ENCODE measurements around the gene SLC38A6.

SLC38A6 gene

GRCh38 chr14:60971271-60971670 is 9.8 kb upstream of the SLC38A6 start:
- H3K9me3 Mint-ChIP-seq, result no peaks in the 10 kb centered on the region
- H3K4me3 Mint-ChIP-seq, result no peak overlapping the region
- no peaks in the 10 kb centered on the region for H3K27me3 Mint-ChIP-seq (ENCODE audit: low read depth)
- H3K4me1 Mint-ChIP-seq, result peaks cover 61% of the 10 kb centered on the region
- H3K36me3 Mint-ChIP-seq (ENCODE audit: low read depth), result peaks cover 34% of the 10 kb centered on the region
- TF ChIP-seq CTCF (IDR thresholded peaks at IDR 0.05; ENCODE audit: unreplicated experiment in 3 of 3), result no peak
- H3K27ac Mint-ChIP-seq, result no peak overlapping the region

- peaks cover 42% of the 10 kb centered on the region for H3K36me3 Mint-ChIP-seq (ENCODE audit: low read depth)
- no peaks in the 10 kb centered on the region for H3K27me3 Mint-ChIP-seq (ENCODE audit: low read depth)
- H3K27ac Mint-ChIP-seq, result peak overlapping the region in 1 of 3 experiments; percentile 29
- TF ChIP-seq CTCF (IDR thresholded peaks at IDR 0.05; ENCODE audit: unreplicated experiment in 3 of 3), result no peak
- H3K4me3 Mint-ChIP-seq, result no peak overlapping the region
- no peaks in the 10 kb centered on the region for H3K9me3 Mint-ChIP-seq
- H3K4me1 Mint-ChIP-seq, result peaks cover 64% of the 10 kb centered on the region
These were observed 8.8 kb upstream of the SLC38A6 start for GRCh38 chr14:60972295-60972694.

GRCh38 chr14:60973070-60973469 is 8.0 kb upstream of the SLC38A6 start:
- no peaks in the 10 kb centered on the region for H3K9me3 Mint-ChIP-seq
- H3K4me1 Mint-ChIP-seq, result peaks cover 62% of the 10 kb centered on the region
- no peaks in the 10 kb centered on the region for H3K27me3 Mint-ChIP-seq (ENCODE audit: low read depth)
- peaks cover 45% of the 10 kb centered on the region for H3K36me3 Mint-ChIP-seq (ENCODE audit: low read depth)
- no peak for TF ChIP-seq CTCF (IDR thresholded peaks at IDR 0.05; ENCODE audit: unreplicated experiment in 3 of 3)
- peak overlapping the region in 1 of 3 experiments; percentile 36 for H3K4me3 Mint-ChIP-seq
- H3K27ac Mint-ChIP-seq, result peak overlapping the region in 1 of 3 experiments; percentile 52

GRCh38 chr14:60974090-60974651 is 6.9 kb upstream of the SLC38A6 start:
- TF ChIP-seq CTCF (IDR thresholded peaks at IDR 0.05; ENCODE audit: unreplicated experiment in 3 of 3), result no peak

GRCh38 chr14:60975551-60975950 is 5.5 kb upstream of the SLC38A6 start:
- Mint-ChIP-seq H3K27ac (peak overlapping the region; percentile 27 to 80 (median 44)), H3K36me3 (ENCODE audit: low read depth) (peaks cover 53% of the 10 kb centered on the region), H3K4me1 (peaks cover 63% of the 10 kb centered on the region), H3K4me3 (peak overlapping the region in 2 of 3 experiments; percentile 57 to 84), H3K9me3 (no peaks in the 10 kb centered on the region), H3K27me3 (ENCODE audit: low read depth) (no peaks in the 10 kb centered on the region)
- no peak for TF ChIP-seq CTCF (IDR thresholded peaks at IDR 0.05; ENCODE audit: unreplicated experiment in 3 of 3)

More at GRCh38 chr14:60974090-60974651, 6.9 kb upstream of the SLC38A6 start:
- peaks cover 51% of the 10 kb centered on the region for H3K36me3 Mint-ChIP-seq (ENCODE audit: low read depth)
- peak overlapping the region in 2 of 3 experiments; percentile 27 to 49 for H3K27ac Mint-ChIP-seq
- peaks cover 62% of the 10 kb centered on the region for H3K4me1 Mint-ChIP-seq
- no peaks in the 10 kb centered on the region for H3K27me3 Mint-ChIP-seq (ENCODE audit: low read depth)
- peak overlapping the region in 1 of 3 experiments; percentile 62 for H3K4me3 Mint-ChIP-seq
- H3K9me3 Mint-ChIP-seq, result no peaks in the 10 kb centered on the region

- peaks cover 36% of the 10 kb centered on the region for H3K36me3 Mint-ChIP-seq (ENCODE audit: low read depth)
- H3K9me3 Mint-ChIP-seq, result no peaks in the 10 kb centered on the region
- H3K4me1 Mint-ChIP-seq, result peaks cover 49% of the 10 kb centered on the region
- peak overlapping the region; percentile 29 to 61 (median 36) for H3K4me3 Mint-ChIP-seq
- TF ChIP-seq CTCF (IDR thresholded peaks at IDR 0.05; ENCODE audit: unreplicated experiment in 3 of 3), result no peak
- no peak overlapping the region for H3K27ac Mint-ChIP-seq
- H3K27me3 Mint-ChIP-seq (ENCODE audit: low read depth), result no peaks in the 10 kb centered on the region
These were observed 3.2 kb upstream of the SLC38A6 start for GRCh38 chr14:60977847-60978246.
